ENCODE measurements around the gene MYLK4. TPM values are rescaled to one million over a fixed set of nuclear protein-coding genes. Genes with fewer than 3 reads are reported as not detected.

The MYLK4 gene
- polyA plus RNA-seq, 3 donors: 0.04 to 0.45 (median 0.08) TPM

GRCh38 chr6:2748183-2748582, 2.5 kb downstream of the MYLK4 start:
- no peak overlapping the region for H3K4me3 ChIP-seq (replicated peaks in 1 of 3; ENCODE audit: low read depth in 2 of 3, low read length in 3 of 3)
- TF ChIP-seq CTCF (IDR thresholded peaks at IDR 0.05): no peak
- H3K4me3 Mint-ChIP-seq: no peak overlapping the region
- H3K79me2 ChIP-seq (ENCODE audit: insufficient read depth, low read length): no peaks in the 10 kb centered on the region
- intact Hi-C loops (cut with micrococcal nuclease): loop anchor here in 1 of 2 donors (5.0 kb wide), 1 partner anchor 1151 kb away; no protein-coding TSS in a partner anchor
- H3K27me3 Mint-ChIP-seq (ENCODE audit: low read depth in 3 of 3): peaks cover 0 to 9% (median 6%) of the 10 kb centered on the region in 3 donors
- H3K27me3 ChIP-seq (ENCODE audit: control insufficient read depth in 2 of 2, insufficient read depth in 2 of 2, low read length in 2 of 2): no peaks in the 10 kb centered on the region
- H3K36me3 Mint-ChIP-seq: peaks cover 0 to 3% of the 10 kb centered on the region in 2 donors
- peaks cover 0 to 4% of the 10 kb centered on the region in 2 donors for H3K4me1 ChIP-seq (ENCODE audit: control insufficient read depth in 1 of 2, insufficient read depth in 2 of 2, low read length in 2 of 2)
- H3K27ac ChIP-seq (ENCODE audit: low read depth in 1 of 2, low read length in 2 of 2): no peak overlapping the region
- H3K9me3 Mint-ChIP-seq: no peaks in the 10 kb centered on the region
- H3K4me2 ChIP-seq (replicated peaks; ENCODE audit: extremely low read depth, low read length, poor library complexity, severe bottlenecking): no peak overlapping the region
- DNase-seq: no peak
- 82% methylated on average over 7 of the region's 8 CpGs for WGBS (ENCODE audit: insufficient coverage)
- H3K27ac Mint-ChIP-seq: peak overlapping the region in 1 of 7 donors; percentile 62
- H3K9ac ChIP-seq (ENCODE audit: insufficient read depth, low read length, poor library complexity, severe bottlenecking): no peak overlapping the region
- H3K36me3 ChIP-seq (replicated peaks in 1 of 2; ENCODE audit: control insufficient read depth in 1 of 2, insufficient read depth in 2 of 2, low read length in 2 of 2): no peaks in the 10 kb centered on the region
- no peak overlapping the region for H2AFZ ChIP-seq (ENCODE audit: insufficient read depth, low read depth, low read length, poor library complexity, severe bottlenecking)
- H4K20me1 ChIP-seq (ENCODE audit: insufficient read depth, low read length): no peaks in the 10 kb centered on the region
- no peaks in the 10 kb centered on the region for H3K9me3 ChIP-seq (replicated peaks in 1 of 2; ENCODE audit: control insufficient read depth in 1 of 2, insufficient read depth in 1 of 2, low read length in 2 of 2)
- peaks cover 5% of the 10 kb centered on the region for H3K4me1 Mint-ChIP-seq

GRCh38 chr6:2746557-2747061, 4.1 kb downstream of the MYLK4 start:
- intact Hi-C loops (cut with micrococcal nuclease): loop anchor here in 1 of 2 donors (5.0 kb wide), 1 partner anchor 1149 kb away; no protein-coding TSS in a partner anchor
- peaks cover 0 to 4% of the 10 kb centered on the region in 2 donors for H3K4me1 ChIP-seq (ENCODE audit: control insufficient read depth in 1 of 2, insufficient read depth in 2 of 2, low read length in 2 of 2)
- 93% methylated on average over 4 of the region's 7 CpGs for WGBS (ENCODE audit: insufficient coverage)
- no peak for DNase-seq
- H3K4me1 Mint-ChIP-seq: peaks cover 5% of the 10 kb centered on the region
- no peak overlapping the region for H3K4me3 ChIP-seq (replicated peaks in 1 of 3; ENCODE audit: low read depth in 2 of 3, low read length in 3 of 3)
- H3K36me3 Mint-ChIP-seq: peaks cover 0 to 3% of the 10 kb centered on the region in 2 donors
- H3K4me2 ChIP-seq (replicated peaks; ENCODE audit: extremely low read depth, low read length, poor library complexity, severe bottlenecking): no peak overlapping the region
- no peaks in the 10 kb centered on the region for H3K36me3 ChIP-seq (replicated peaks in 1 of 2; ENCODE audit: control insufficient read depth in 1 of 2, insufficient read depth in 2 of 2, low read length in 2 of 2)
- H3K79me2 ChIP-seq (ENCODE audit: insufficient read depth, low read length): no peaks in the 10 kb centered on the region
- H3K27me3 Mint-ChIP-seq (ENCODE audit: low read depth in 3 of 3): peaks cover 0 to 6% (median 3%) of the 10 kb centered on the region in 3 donors
- no peaks in the 10 kb centered on the region for H3K27me3 ChIP-seq (ENCODE audit: control insufficient read depth in 2 of 2, insufficient read depth in 2 of 2, low read length in 2 of 2)
- no peaks in the 10 kb centered on the region for H4K20me1 ChIP-seq (ENCODE audit: insufficient read depth, low read length)
- no peak overlapping the region for H3K4me3 Mint-ChIP-seq
- H3K9ac ChIP-seq (ENCODE audit: insufficient read depth, low read length, poor library complexity, severe bottlenecking): no peak overlapping the region
- TF ChIP-seq CTCF (IDR thresholded peaks at IDR 0.05): no peak
- H3K9me3 Mint-ChIP-seq: no peaks in the 10 kb centered on the region
- H2AFZ ChIP-seq (ENCODE audit: insufficient read depth, low read depth, low read length, poor library complexity, severe bottlenecking): no peak overlapping the region
- H3K9me3 ChIP-seq (replicated peaks in 1 of 2; ENCODE audit: control insufficient read depth in 1 of 2, insufficient read depth in 1 of 2, low read length in 2 of 2): no peaks in the 10 kb centered on the region
- no peak overlapping the region for H3K27ac Mint-ChIP-seq
- no peak overlapping the region for H3K27ac ChIP-seq (ENCODE audit: low read depth in 1 of 2, low read length in 2 of 2)
